ENCODE results near the gene FOXP1.
"Not testable (repeated sequence)": the region's sequence is repeated elsewhere in the genome, so short reads cannot be mapped to it uniquely, and the experiment has no call there.

FOXP1 gene

GRCh38 chr3:71530903-71531530 is 52.5 kb downstream of the FOXP1 start:
- intact Hi-C loops (cut with DNase I; ENCODE audit: low total_unique reads), result no loop called here
- H3K27ac ChIP-seq, result no peak overlapping the region
- no peak for DNase-seq
- H3K4me3 ChIP-seq, result no peak overlapping the region
- H3K27me3 ChIP-seq, result no peaks in the 10 kb centered on the region
- no peak for TF ChIP-seq CTCF (IDR thresholded peaks at IDR 0.05)
- H3K4me1 ChIP-seq, result peaks cover 0 to 18% (median 5%) of the 10 kb centered on the region in 4 donors
- H3K36me3 ChIP-seq, result no peaks in the 10 kb centered on the region
- no peaks in the 10 kb centered on the region for H3K9me3 ChIP-seq

- intact Hi-C loops (cut with DNase I; ENCODE audit: low total_unique reads), result no loop called here
- no peaks in the 10 kb centered on the region for H3K9me3 ChIP-seq
- no peaks in the 10 kb centered on the region for H3K27me3 ChIP-seq
- no peak for DNase-seq
- H3K4me3 ChIP-seq, result no peak overlapping the region
- no peak for TF ChIP-seq CTCF (IDR thresholded peaks at IDR 0.05)
- peaks cover 0 to 14% (median 2%) of the 10 kb centered on the region in 4 donors for H3K4me1 ChIP-seq
- no peaks in the 10 kb centered on the region for H3K36me3 ChIP-seq
- no peak overlapping the region for H3K27ac ChIP-seq
Measured at GRCh38 chr3:71528816-71529215, 54.7 kb downstream of the FOXP1 start.

DNA sequence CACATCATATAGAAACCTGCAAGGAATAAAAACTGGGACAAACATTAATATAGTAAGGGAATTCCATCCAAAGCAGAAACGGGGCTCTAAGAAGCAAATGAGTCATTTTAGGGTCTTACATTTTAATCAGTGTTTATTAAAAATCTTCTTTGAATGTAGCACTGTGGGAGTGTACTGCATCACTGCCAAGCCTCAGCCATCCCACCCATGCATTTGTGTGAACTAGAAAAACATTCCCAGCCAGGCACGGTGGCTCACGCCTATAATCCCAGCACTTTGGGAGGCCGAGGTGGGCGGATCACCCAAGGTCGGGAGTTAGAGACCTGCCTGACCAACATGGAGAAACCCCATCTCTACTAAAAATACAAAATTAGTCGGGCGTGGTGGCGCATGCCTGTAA is 57.1 kb downstream of the FOXP1 start:
- H3K36me3 ChIP-seq; H3K27me3 ChIP-seq; H3K27ac ChIP-seq; H3K9me3 ChIP-seq; H3K4me3 ChIP-seq; intact Hi-C loops (cut with DNase I; ENCODE audit: low total_unique reads); DNase-seq: not testable (repeated sequence)
- H3K4me1 ChIP-seq, result peaks cover 0 to 15% (median 9%) of the 10 kb centered on the region in 4 donors

- Histone ChIP-seq H3K4me3 (no peak overlapping the region), H3K27me3 (no peaks in the 10 kb centered on the region), H3K9me3 (no peaks in the 10 kb centered on the region), H3K27ac (no peak overlapping the region), H3K36me3 (no peaks in the 10 kb centered on the region), H3K4me1 (peaks cover 0 to 18% (median 8%) of the 10 kb centered on the region in 4 donors)
- intact Hi-C loops (cut with DNase I; ENCODE audit: low total_unique reads), result no loop called here
- TF ChIP-seq CTCF (IDR thresholded peaks at IDR 0.05), result no peak
- DNase-seq, result no peak
Measured at GRCh38 chr3:71525391-71525790, 58.1 kb downstream of the FOXP1 start.

GRCh38 chr3:71524672-71525071 is 58.9 kb downstream of the FOXP1 start:
- no peak overlapping the region for H3K27ac ChIP-seq

GRCh38 chr3:71523628-71524027 is 59.9 kb downstream of the FOXP1 start:
- Histone ChIP-seq H3K9me3 (no peaks in the 10 kb centered on the region), H3K27me3 (no peaks in the 10 kb centered on the region), H3K27ac (no peak overlapping the region), H3K4me1 (peaks cover 0 to 18% (median 8%) of the 10 kb centered on the region in 4 donors), H3K4me3 (no peak overlapping the region), H3K36me3 (no peaks in the 10 kb centered on the region)
- TF ChIP-seq CTCF (IDR thresholded peaks at IDR 0.05), result no peak
- intact Hi-C loops (cut with DNase I; ENCODE audit: low total_unique reads), result no loop called here
- no peak for DNase-seq

More at GRCh38 chr3:71524672-71525071, 58.9 kb downstream of the FOXP1 start:
- Histone ChIP-seq H3K9me3 (no peaks in the 10 kb centered on the region), H3K36me3 (no peaks in the 10 kb centered on the region), H3K27me3 (no peaks in the 10 kb centered on the region), H3K4me3 (no peak overlapping the region), H3K4me1 (peaks cover 0 to 18% (median 8%) of the 10 kb centered on the region in 4 donors)
- intact Hi-C loops (cut with DNase I; ENCODE audit: low total_unique reads), result no loop called here
- no peak for TF ChIP-seq CTCF (IDR thresholded peaks at IDR 0.05)
- no peak for DNase-seq

Data from tibial artery (tissue), 4 donors.